Measurements from ENCODE around the gene CACNB2. TPM values are rescaled to one million over a fixed set of nuclear protein-coding genes. Genes with fewer than 3 reads are reported as not detected.

CACNB2 gene
- total and polyA plus RNA-seq, 2 of the 13 experiments (the other 11 are each of a cell fraction or from before 2014, with no cell fraction given), result not detected

DNA sequence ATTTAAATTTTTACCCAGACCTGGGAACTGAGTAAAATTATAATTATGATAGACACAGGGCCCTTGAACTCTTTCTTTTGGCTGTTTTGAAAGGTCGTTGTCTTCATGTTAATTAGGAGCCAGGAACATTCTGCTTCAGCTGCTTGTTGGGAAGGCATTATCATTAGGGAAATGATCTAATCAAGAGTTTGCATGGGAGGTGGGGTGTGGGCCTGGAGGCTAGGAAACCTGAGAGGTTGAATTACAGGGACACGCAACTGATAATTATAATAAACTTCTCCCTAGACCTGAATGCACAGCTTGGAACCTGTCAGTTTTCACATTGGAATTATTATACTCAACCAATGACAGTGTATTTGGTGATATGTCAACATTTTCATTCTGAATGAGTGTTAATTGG, 237.7 kb downstream of the CACNB2 start:
- no peaks in the 10 kb centered on the region for H4K20me1 ChIP-seq (ENCODE audit: insufficient read depth, low read length)
- no peak overlapping the region for H3K9ac ChIP-seq (ENCODE audit: insufficient read depth, low read depth, low read length)
- H3K36me3 ChIP-seq (replicated peaks in 1 of 2; ENCODE audit: control insufficient read depth in 1 of 2, insufficient read depth in 2 of 2, low read length in 2 of 2), result no peaks in the 10 kb centered on the region
- BruUV-seq (replicated peaks), result no TSS peak
- no peak for TF ChIP-seq ATF7 (IDR thresholded peaks at IDR 0.05)
- no peak for TF ChIP-seq ATF7 (CRISPR knock-in tag; IDR thresholded peaks at IDR 0.05)
- no peak for TF ChIP-seq ZNF281 (CRISPR knock-in tag; IDR thresholded peaks at IDR 0.05; ENCODE audit: borderline replicate concordance)
- no peak for TF ChIP-seq ZNF639 (CRISPR knock-in tag; conservative IDR thresholded peaks at IDR 0.05)
- no peak for TF ChIP-seq ZNF317 (CRISPR knock-in tag; IDR thresholded peaks at IDR 0.05)
- no peak for DNase-seq (ENCODE audit: low spot score)
- no peak overlapping the region for H3K4me3 ChIP-seq (replicated peaks in 1 of 3; ENCODE audit: insufficient read depth in 1 of 3, low read depth in 2 of 3, low read length in 3 of 3)
- ChIA-PET CTCF (ENCODE audit: low intra/inter-chr PET ratio, low total read pairs) (no interaction called here), POLR2A (no interaction called here)
- in situ Hi-C loops (cut with HindIII; ENCODE audit: extremely low pct_ligation_motif_present, low pct_unique_long_range_greater_than_20kb) (no loop called here), intact Hi-C loops (cut with micrococcal nuclease; ENCODE audit: unreplicated experiment) (no loop called here)
- H3K4me2 ChIP-seq (ENCODE audit: low read depth, low read length), result no peak overlapping the region
- FAIRE-seq, result no peak
- H3K9me3 ChIP-seq (ENCODE audit: low read length), result no peaks in the 10 kb centered on the region
- no peak overlapping the region for H2AFZ ChIP-seq (ENCODE audit: low read length)
- no peaks in the 10 kb centered on the region for H3K4me1 ChIP-seq (ENCODE audit: insufficient read depth, low read length)
- no peaks in the 10 kb centered on the region for H3K79me2 ChIP-seq (ENCODE audit: insufficient read depth, low read length)
- H3K27ac ChIP-seq (ENCODE audit: extremely low read length, insufficient read depth, low read length), result no peak overlapping the region
- WGBS (ENCODE audit: low lambda C conversion rate), result 5% methylated on average over 2 of the region's 2 CpGs
- no peak for ATAC-seq
- H3K27me3 ChIP-seq (ENCODE audit: control insufficient read depth in 1 of 2, insufficient read depth in 2 of 2, low read length in 2 of 2), result no peaks in the 10 kb centered on the region

DNA sequence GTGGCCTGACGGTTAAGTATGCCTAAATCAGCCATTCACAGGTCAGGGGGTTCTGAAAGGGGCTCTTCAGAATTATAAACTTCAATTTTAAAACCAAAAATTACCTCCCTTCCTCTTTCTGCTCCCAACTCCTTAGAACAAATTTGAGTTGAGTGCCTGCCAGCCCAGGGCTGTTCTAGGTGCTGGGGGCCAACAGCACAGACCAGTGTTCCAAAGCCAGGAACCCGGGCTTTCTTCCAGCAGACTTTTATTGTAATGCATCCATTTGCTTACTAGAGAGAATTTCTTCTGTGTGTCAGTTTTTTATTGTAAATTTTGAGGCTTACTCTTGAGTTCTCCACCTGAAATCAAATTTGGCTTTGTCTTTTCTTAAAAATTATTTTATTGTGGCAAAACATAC, 238.5 kb downstream of the CACNB2 start:
- no TSS peak for BruUV-seq (replicated peaks)
- Histone ChIP-seq H3K4me2 (ENCODE audit: low read depth, low read length) (no peak overlapping the region), H4K20me1 (ENCODE audit: insufficient read depth, low read length) (no peaks in the 10 kb centered on the region), H3K36me3 (replicated peaks in 1 of 2; ENCODE audit: control insufficient read depth in 1 of 2, insufficient read depth in 2 of 2, low read length in 2 of 2) (no peaks in the 10 kb centered on the region), H3K27ac (ENCODE audit: extremely low read length, insufficient read depth, low read length) (no peak overlapping the region), H3K9ac (ENCODE audit: insufficient read depth, low read depth, low read length) (no peak overlapping the region), H2AFZ (ENCODE audit: low read length) (no peak overlapping the region), H3K79me2 (ENCODE audit: insufficient read depth, low read length) (no peaks in the 10 kb centered on the region), H3K4me1 (ENCODE audit: insufficient read depth, low read length) (no peaks in the 10 kb centered on the region), H3K4me3 (replicated peaks in 1 of 3; ENCODE audit: insufficient read depth in 1 of 3, low read depth in 2 of 3, low read length in 3 of 3) (no peak overlapping the region), H3K9me3 (ENCODE audit: low read length) (no peaks in the 10 kb centered on the region), H3K27me3 (ENCODE audit: control insufficient read depth in 1 of 2, insufficient read depth in 2 of 2, low read length in 2 of 2) (no peaks in the 10 kb centered on the region)
- CTCF ChIA-PET (ENCODE audit: low intra/inter-chr PET ratio, low total read pairs), result no interaction called here
- WGBS (ENCODE audit: low lambda C conversion rate), result 13% methylated on average over 2 of the region's 2 CpGs
- ATAC-seq (no peak), FAIRE-seq (no peak), DNase-seq (ENCODE audit: low spot score) (no peak)
- TF ChIP-seq KLF11 (CRISPR knock-in tag; IDR thresholded peaks at IDR 0.05), result no peak
- TF ChIP-seq POLR2A (IDR thresholded peaks at IDR 0.05; ENCODE audit: insufficient read depth in 1 of 2, low read depth in 2 of 2, low read length in 2 of 2), result no peak
- TF ChIP-seq CBX5 (CRISPR knock-in tag; IDR thresholded peaks at IDR 0.05; ENCODE audit: borderline replicate concordance), result no peak
- in situ Hi-C loops (cut with HindIII; ENCODE audit: extremely low pct_ligation_motif_present, low pct_unique_long_range_greater_than_20kb), result no loop called here
- intact Hi-C loops (cut with micrococcal nuclease; ENCODE audit: unreplicated experiment), result no loop called here
- POLR2A ChIA-PET, result no interaction called here
